Fibroblast of skin of right quadriceps (primary cell): ENCODE results near the gene ARMH3.
"Not testable (repeated sequence)": the region's sequence is repeated elsewhere in the genome, so short reads cannot be mapped to it uniquely, and the experiment has no call there.

Experiments used
- DNase-seq: peaks from one replicate; pipeline ENCODE4 v3.0.0-alpha.2; 2013

The ARMH3 gene

DNA sequence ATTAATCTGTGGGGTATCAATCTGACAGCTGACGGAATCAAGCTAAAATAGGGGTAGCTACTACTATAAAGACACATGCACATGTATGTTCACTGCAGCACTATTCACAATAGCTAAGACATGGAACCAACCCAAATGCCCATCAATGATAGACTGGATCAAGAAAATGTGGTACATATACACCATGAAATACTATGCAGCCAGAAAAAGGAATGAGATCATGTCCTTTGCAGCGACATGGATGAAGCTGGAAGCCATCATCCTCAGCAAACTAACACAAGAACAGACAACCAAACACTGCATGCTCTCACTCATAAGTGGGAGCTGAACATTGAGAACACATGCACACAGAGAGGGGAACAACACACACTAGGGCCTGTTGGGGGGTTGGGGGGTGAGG, 75.3 kb downstream of the ARMH3 start:
- not testable (repeated sequence) for DNase-seq

DNA sequence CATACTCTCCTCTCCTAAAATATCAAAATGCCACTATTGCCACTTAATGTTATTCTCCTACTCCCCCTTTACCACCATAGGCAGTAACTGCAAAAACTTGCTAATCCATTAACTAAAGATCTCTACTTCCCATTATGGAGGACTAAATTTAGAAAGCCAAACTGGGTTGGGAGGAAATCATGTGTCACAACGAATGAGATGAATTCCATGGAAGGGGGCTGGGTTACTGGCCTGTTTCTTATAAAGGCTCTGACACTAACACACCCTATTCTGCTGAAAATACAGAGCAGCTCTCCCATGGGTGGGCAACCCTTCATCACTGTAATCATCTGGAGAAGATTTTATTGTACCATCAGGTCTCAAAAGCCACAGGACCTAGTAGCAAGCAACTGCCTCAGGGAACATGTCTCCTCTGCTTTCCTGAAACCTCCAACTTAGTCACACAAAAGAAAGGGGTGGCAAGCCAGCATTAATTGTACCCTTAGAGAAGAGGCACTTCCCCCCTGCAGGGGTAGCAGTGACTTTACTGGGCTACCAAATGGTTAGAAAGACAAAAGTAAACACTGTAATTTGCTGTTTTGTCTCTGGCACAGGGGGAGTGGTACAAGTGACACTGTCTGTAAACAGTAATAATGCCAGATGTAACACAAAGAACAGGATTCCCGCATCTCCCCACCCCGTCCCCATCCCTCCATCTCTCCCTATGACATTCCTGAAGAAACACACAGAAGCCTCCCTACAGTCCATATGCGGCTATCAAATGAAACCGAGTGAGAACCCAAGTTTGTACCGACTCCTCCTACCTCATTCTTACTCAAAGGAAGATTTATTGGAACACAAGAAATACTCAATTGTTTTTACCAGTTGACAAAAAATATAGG, 81.6 kb downstream of the ARMH3 start:
- DNase-seq: peak; percentile 42

DNA sequence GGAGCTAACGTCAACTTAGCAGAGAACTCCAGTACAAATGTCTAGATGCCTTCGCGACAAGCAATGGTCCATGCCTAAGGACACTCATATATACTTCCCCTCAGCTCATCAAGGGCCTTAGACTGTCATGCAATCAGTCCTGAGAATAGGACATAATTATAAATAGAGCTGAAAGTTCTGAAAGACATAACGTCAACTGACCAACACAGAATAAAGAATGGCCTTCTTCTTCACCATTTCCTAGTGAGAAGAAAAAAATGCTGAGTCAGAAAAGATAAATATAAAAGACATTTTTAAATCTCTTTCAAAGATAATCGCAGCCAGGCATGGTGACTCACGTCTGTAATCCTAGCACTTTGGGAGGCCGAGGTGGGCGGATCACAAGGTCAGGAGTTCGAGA, 83.2 kb downstream of the ARMH3 start:
- DNase-seq: peak; percentile 10

DNA sequence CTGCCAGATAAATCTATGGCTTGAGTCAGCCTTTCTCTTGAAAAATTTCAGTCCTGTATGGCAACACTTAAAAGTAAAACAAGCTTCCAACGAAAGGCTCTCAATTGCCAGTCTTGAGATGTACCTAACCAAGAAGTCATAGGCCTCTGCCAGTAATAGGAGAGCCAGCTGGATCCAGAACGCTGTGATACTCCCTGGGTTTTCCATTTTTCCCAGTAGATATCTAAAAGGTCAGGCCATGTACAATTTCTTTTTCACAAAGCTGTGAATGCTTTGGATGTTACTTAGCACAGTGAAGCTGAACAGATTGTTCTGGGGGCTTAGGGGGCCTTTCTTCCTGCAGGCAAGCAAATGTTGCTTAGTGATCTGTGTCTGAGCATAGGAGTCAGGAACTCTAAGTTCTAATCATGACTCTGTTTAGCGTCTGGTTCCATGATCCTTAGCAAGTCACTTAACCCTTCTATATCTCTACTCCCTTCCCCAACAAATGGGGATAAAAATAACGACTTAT, 86.5 kb downstream of the ARMH3 start:
- no peak for DNase-seq

DNA sequence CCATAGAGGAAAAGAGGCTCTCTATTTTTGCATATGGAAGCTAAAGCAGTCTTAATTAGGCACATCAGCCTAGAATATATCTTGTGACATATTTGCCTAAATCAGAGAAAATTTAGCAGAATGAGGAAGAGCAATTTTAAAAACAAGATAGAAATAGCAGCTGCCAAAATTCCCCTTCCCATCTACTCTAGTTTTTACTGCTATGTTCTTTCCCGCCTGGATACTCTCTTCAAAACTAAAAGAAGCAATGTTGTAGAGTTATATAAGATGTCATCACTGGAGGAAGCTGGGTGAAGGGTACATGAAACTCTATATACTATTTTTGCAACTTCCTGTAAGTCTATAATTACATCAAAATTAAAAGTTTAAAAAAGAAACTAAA, 87.0 kb downstream of the ARMH3 start:
- no peak for DNase-seq

DNA sequence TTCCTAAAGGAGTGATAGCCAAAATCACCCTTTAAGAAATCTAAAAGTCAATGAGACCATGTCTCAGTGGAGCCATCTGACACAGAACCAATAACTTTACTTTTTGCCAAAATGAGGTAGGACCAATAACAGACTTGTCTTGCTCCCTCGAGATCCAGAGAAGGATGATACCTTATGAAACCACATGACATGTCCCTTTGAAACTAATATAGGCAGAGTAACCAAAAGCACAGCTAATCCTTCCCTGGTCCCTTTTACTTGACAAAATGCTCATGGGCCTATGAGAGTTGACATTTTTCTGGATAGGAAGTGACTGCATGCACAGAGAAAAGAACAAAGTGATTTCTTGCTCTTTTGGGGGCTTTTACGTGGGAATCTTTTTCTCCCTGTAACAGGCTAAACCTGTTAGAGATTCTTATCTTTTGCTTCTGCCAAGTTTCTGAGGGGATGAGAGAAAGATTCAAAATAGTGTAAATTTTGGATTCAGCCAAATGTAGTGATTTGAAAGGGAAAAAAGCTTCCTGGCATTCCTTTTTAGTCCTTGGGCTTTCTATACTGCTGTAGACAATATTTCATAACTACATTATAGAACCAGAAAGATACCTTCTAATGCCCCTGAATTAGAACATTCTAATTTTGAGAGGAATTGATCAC, 87.6 kb downstream of the ARMH3 start:
- no peak for DNase-seq

DNA sequence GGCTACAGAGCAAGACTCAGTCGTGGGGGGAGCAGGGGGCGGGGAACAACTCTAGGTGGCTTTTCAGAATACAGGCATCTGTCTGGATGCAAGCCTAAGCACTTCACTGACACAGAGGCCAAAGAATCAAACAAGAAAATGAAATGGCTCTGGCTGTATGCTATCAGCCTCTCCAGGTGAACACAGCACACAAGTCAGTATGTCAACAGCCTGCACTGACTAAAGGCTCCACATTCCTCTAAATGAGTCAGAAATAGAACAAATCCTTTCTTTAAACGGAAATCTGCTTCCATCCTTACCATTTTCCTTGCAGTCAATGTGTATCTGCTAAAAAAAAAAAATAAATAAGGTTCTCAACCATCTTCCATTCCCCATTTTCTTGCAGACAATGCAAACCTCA, 88.3 kb downstream of the ARMH3 start:
- peak; percentile 31 for DNase-seq

DNA sequence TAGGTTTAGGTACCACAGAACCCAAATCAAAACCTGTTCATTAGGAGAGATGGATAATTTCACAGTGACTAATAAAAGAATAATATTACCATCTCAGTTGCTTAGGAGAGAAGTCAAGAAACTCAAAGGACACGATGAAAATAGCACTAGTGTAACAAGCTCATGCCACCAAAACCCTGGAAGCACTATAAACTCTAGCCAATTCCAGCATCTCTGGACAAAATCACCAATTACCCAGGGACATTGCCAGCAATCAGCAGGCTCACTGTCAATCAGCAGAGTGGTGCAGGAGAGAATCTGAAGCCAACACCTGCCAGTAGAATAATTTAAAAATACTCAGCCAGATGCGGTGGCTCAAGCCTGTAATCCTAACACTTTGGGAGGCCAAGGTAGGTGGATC, 88.9 kb downstream of the ARMH3 start:
- no peak for DNase-seq

DNA sequence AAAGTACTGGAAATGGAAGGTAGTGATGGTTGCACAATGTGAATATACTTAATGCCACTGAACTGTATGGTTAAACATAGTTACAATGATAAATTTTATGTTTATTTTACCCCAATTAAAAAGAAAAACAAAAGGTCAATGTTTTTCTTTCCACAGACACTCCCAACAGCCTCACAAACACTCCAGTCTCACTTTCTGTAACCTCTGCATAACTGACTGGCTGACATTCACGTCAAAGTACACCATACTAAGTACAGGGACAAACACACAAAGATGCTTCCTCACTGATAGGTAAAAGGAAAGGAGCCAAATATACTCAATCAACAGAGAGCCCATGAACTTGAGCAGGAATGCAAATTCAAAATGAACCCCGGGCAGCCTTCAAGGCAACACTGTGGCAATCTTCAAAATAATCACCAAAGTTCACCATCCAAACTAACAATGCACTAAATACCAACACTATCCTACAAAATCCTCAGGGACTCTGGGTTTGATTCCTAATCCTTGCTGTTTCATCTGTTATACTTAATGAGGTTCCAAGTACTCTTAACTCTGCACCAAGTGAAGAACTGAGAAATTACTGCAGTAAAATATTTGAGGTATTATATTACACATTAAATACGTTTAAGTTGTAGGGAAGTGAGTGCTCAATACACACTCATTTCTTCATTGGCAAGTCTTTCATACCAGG, 90.8 kb downstream of the ARMH3 start:
- no peak for DNase-seq

DNA sequence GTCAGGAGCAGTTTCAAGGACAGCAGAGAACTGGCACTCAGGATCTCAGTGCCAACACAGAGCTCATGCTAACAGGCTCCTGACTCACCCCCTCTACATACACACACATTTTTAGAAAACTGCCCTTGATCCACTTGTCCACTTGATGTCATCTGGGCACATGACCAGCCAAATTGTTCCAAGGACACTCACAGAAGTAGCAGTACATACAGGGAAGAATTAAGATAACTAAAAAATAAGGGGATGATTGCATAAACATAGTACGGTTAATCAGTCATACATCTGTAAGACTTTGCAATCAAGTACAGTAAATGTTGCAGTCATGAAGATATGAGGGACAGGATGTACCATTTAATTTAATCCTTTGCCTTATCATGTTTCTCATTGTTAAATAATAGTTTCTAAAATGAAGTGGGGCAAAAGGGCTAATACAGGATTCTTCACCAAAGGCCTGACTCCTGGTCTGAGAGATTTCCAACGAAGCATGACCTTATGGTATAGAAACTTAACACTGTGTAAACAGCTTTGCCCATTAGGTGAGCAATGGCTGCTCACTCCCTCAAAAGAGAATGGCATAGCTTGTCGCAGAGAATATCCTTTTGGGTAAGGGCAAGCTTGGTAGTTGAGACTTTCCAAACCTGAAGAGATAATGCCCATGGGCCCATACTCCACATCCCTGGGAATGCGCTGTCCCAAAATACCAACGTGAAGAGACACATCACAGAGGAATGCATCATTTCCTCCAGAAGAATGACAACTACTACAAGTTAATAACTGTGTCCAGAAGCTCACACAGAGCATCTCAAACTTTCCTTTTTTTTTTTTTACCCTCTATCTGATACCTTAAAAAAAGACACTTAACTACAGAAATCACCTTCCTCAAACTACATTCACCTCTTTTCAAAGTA, 94.1 kb downstream of the ARMH3 start:
- peak; percentile 56 for DNase-seq

DNA sequence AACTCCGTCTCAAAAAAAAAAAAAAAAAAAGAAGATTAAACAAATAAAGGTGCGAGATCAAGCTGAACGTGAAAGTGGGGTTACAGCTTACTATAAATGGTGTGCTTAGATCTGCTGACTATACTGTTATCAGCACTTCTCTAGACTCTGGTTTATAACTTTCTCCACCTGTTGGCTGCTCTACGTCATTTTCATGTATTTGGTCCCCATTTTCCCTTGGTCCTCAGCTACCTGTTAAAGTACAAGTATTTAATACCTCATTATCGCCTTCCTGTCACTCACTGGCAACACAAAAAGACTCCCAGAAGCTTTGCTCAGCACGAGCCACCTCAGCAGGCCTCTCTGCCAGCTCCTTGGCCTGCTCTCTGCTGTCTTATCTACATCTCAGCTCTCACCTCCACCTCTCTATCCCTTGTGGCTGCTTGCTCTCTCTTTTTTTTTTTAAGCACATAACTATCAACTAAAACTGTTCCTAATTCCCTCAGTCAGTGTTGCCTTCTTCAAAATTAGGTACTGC, 95.0 kb downstream of the ARMH3 start:
- DNase-seq: no peak

DNA sequence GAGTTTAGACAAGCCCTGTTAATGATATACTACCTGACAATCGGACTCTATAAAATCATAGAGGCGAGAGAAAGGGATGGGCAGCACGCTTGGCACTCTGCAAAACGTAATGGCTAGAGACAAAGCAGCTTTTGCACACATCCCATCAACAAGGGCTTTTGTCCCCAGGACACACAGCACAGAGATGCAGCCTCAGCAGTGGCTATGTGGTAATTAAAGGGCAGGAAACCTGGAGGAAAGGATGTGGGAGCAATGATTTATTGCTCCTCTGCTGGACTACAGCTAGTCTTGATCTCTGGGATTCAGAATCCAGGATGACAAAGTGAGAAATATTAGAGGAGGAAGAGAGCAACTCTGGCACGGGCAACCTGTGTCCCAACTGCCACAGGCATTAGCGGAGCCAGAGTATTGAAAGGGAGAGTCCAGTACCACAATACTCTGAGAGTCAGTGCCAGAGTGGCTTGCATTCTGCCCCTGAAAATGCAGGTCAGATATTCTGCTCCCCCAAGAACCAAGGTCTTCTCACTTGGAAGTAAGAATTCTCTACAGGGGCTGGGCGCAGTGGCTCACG, 96.5 kb downstream of the ARMH3 start:
- no peak for DNase-seq

DNA sequence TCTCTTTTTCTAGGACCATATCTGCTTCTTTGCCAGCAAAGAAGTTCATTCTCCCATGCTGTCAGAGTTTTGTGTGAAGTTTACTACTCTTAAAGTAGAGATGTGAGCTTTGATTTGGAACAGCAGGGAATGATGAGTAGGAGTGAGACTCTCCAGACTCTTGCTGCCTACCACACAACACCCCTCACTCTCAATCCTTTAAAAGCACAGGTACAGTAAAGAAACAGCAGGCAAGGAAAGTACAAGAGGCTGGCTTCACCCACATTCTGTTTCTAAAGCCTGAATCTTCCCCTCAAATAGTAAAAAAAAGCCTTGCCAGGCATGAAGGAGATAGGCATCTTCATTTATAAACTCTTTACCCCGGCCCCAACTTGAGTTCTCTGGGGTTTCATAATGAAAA, 97.3 kb downstream of the ARMH3 start:
- no peak for DNase-seq

DNA sequence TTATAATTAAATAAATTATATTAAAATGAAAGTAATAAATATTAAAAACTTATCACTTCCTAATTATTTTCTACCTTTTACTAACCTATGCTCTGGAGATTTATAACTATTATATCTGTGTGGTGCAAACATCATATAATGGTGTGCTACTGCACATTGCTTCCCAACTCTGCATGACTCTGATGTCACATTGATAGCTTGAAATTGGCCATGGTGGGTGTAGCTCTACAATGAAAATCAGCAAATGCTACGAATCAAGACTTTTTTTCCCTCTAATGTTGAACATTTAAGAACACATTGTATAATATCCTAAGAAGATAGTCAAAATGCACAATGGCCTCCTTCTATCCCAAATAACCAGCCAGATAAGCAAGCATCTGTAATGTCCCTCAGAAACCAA, 99.1 kb downstream of the ARMH3 start:
- no peak for DNase-seq

DNA sequence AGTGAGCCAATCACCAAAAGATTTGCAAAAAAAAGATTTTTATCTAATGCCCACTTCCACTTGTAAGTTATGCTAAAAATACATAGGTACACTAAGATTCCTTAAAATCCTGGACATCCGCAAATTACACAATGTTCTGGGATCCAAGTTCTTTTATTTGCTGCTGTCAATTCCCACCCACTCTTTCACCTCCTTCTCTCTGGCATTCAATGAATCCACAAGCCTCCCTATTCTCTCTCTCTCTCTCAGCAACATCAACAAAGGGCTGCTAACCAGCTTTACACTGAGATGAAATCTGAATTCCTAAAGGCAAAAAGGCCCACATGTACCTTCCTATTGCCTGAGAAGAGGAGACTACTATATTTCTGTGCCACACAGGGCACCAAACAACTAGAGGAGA, 99.9 kb downstream of the ARMH3 start:
- no peak for DNase-seq

DNA sequence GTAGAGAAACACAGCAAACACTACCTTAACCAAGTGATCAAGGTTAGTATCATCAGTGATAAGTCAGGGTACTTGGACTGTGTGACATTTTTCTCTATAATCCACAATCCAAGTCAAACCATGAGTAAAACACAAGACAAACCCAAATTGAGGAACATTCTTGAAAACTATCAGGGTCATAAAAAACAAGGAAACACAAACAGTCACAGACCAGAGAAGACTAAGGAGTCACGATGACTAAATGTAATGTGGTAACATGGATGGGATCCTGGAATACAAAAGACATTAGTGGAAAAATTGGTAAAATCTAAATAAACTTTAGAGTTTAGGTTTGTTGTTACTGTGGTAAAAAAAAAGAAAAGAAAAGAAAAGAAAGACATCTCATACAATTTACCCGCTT, 103.8 kb downstream of the ARMH3 start:
- DNase-seq: no peak

DNA sequence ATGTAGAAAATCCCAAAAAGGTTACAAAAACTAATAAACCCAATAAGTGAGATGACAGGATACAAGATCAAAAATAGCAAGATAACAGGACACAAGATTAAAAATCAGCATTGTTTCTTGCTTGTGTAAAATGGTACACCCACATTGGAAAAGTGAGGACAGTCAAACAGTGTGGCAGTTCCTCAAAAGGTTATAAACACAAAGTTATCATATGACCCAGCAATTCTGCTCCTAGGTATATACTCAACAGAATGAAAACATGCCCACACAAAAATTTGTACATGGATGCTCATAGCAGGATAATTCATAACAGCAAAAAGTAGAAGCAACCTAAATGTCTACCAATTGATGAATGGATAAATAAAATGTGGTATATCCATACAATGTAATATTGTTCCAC, 105.8 kb downstream of the ARMH3 start:
- no peak for DNase-seq

DNA sequence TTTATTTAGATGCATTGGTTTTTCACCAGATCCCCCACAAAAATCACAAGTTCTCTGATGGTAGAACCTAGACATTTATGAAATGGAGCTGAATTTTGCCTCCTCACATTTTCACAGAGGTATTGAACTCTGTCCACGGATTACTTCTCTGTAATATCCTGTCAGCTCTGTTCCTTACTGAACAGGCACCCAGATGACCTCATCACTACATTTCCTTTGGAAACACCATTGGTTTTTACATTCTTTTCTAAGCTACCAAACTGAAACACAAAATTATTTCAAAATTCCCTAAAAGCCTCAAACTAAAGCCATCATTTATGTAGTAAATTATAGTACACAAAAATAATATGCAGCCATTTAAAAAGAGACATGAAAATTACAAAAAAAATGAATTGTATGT, 114.1 kb downstream of the ARMH3 start:
- peak; percentile 54 for DNase-seq

DNA sequence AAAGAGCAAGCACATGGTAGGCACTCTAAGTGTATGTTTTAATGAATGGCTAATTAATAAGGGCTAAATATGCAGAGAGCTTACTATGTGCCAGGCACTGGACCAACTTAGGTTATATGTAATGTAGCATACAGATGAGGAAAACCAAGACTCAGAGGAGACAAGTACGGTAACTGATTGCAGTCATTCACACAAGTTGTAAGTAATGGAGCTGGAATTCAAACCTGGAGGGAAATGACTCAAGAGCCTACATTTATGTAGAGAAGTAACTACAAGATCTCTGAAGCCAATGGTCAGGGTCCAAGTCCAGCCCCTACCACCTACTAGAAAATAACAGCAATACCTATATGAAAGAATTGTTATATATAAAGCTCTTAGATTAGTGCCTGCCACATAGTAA, 115.1 kb downstream of the ARMH3 start:
- peak; percentile 30 for DNase-seq

DNA sequence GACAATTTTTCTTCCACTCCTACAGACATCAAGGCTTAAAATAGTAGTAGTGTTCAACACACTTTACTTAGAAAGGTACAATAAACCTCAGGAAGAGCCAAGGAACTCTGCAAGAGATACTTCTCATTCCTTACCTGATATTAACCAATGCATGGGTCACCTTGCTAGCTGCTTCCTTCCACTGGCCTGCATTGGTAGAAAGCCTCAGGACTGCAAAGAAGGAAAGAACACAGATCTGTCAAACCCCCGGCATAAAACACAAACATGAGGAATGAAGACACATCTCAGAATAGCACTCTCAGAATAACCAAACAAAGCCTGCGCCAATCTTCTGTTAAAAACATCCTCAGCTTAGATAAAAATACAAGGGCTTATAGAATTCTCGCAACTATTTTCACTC, 116.2 kb downstream of the ARMH3 start:
- no peak for DNase-seq

DNA sequence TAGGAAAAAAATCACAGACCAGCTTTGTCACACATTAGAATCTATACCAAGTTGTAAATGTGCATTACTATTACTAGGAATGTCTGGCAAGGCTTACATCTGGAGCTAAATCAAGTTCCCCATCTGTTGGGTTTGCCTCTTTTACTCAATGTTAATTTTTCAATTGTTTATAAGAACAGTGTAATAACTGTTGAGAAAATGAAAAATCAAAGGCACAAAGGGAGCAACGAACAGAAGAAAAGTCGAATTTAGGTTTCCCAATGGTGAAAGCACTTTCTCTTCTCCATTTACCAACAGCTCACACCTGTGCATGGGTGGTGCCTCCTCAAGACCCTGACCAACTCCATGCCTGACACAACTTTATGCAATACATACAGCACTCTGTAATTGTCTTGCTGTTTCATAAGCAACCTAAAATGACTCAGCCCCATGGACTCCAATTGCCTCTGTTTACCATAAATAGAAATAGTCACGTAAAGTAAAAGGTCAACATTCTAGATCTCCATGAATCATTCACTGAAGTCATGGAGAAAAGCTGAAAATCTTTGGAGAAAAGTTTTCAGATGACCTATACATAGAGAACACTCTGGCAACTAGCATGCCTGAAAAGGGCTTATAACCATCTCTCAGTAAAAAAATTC, 116.8 kb downstream of the ARMH3 start:
- DNase-seq: peak; percentile 93
